Aorta (tissue), 5 donors: ENCODE measurements around the gene ARHGAP26. TPM values are rescaled to one million over a fixed set of nuclear protein-coding genes. Genes with fewer than 3 reads are reported as not detected.

ENCODE experiments used
- ATAC-seq: fragments of 200-7000 bp; cut with Tn5 transposase; one replicate; pipeline ENCODE4 v1.9.1; 2022; ENCODE audit warnings: moderate library complexity; ENCODE audit not compliant: low FRiP score
- DNase-seq, 2 donors: peaks; one replicate each; pipeline ENCODE4 v3.0.0-alpha.2; 2020
- H3K27ac ChIP-seq, 2 donors: one replicate each; pipeline ENCODE4 v1.5.1; 2013; ENCODE audit warnings: low read length in 2 of 2, mild to moderate bottlenecking in 2 of 2, moderate library complexity in 2 of 2, control low read depth in 1 of 2, inconsistent platforms in 1 of 2, low read depth in 1 of 2
- H3K27me3 ChIP-seq, 2 donors: one replicate each; pipeline ENCODE4 v1.6.1; 2013; ENCODE audit warnings: control low read depth in 1 of 2, low read length in 1 of 2, mild to moderate bottlenecking in 1 of 2, moderate library complexity in 1 of 2; ENCODE audit not compliant: insufficient read depth in 2 of 2, control insufficient read depth in 1 of 2
- H3K36me3 ChIP-seq, 2 donors: one replicate each; pipeline ENCODE4 v1.6.1; 2013; ENCODE audit warnings: control low read depth in 1 of 2, low read length in 1 of 2, mild to moderate bottlenecking in 1 of 2; ENCODE audit not compliant: insufficient read depth in 2 of 2, control insufficient read depth in 1 of 2
- H3K4me1 ChIP-seq, 2 donors: one replicate each; pipeline ENCODE4 v1.6.1; 2013; ENCODE audit warnings: low read length in 2 of 2, control low read depth in 1 of 2, mild to moderate bottlenecking in 1 of 2, moderate library complexity in 1 of 2; ENCODE audit not compliant: insufficient read depth in 2 of 2, control insufficient read depth in 1 of 2
- H3K4me3 ChIP-seq, 2 donors: one replicate each; pipeline ENCODE4 v1.5.1; 2013; ENCODE audit warnings: low read length in 2 of 2, control low read depth in 1 of 2, mild to moderate bottlenecking in 1 of 2
- H3K9me3 ChIP-seq: one replicate; pipeline ENCODE4 v1.6.1; 2013; ENCODE audit warnings: mild to moderate bottlenecking, low read length; ENCODE audit not compliant: control insufficient read depth
- WGBS, 2 donors: extraction: QIAGEN DNeasy Blood & Tissue Kit; methylation state at CpG; one replicate each; pipeline ENCODE4 v1.1.7; 2013; 5-methylcytosine and 5-hydroxymethylcytosine counted together
- intact Hi-C, 2 donors: fragments of 100-400 bp; cut with DNase I; formaldehyde crosslinking; loops; one replicate each; pipeline versions ENCODE4 v1.14.2 to v1.15.0; 2022
- polyA plus RNA-seq, 2 donors: library from polyadenylated mRNA; stranded (reverse); fragments of 200-250 nt; gene quantifications; one replicate each; pipeline ENCODE4 v1.2.3, GENCODE V29; 2013
- total RNA-seq, 2 donors: library from RNA; stranded (reverse); fragmentation: NEBNext Ultra II Directional; extraction: Animal tissue kit (Norgen Biotek cat#: 25700); gene quantifications; one replicate each; pipeline ENCODE4 v1.2.1, GENCODE V29; 2021
- donor health status: healthy with polysubstance abuse.
- donor health status: Bipolar disorder and iron deficiency.
- donor health status: DM: no; HTN: no; CAD: no.
- donor health status: DM: no; HTN: no; CAD: no.
- donor health status: DM: yes; HTN: yes; CAD: no.

ARHGAP26 gene
- total and polyA plus RNA-seq, 4 donors: 4.5 to 70.7 (median 29.6) TPM

DNA sequence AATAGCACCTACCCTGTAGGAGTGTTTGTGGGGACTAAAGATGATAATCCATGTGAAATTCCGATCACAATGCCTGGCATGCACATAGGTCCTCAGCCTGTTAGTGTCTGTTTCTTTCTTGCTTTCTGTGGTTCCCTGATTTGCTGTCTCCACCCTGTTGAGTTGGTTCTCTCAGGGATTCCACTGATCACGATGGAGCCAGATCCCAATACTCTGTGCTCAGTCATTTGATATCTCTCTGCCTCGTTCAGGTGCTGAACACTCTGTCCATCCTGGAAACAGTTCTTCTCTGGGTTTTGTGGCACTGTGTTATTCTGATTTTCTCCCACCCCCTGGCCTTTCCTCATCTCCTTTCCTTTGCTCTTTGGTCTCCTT, 60.8 kb downstream of the ARHGAP26 start:
- intact Hi-C loops: no loop called here

DNA sequence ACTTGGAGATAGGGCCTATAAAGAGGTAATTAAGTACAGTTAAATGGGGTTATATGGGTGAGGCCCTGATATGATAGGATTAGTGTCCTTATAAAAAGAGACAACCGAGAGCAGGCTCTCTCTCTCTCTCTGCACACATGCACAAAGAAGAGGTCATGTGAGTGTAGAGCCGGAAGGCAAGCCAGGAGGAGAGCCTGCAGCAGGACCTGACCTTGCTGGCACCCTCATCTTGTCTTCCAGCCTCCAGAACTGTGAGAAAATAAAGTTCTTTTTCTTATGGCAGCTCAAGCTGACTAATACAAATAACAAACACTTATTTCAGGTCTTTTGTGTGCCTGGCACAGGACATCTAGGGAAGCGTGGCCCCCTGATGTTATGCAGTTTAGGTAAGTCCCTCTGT, 62.1 kb downstream of the ARHGAP26 start:
- H3K4me3 ChIP-seq: no peak overlapping the region
- no peak for ATAC-seq
- H3K27me3 ChIP-seq: no peaks in the 10 kb centered on the region
- no peaks in the 10 kb centered on the region for H3K9me3 ChIP-seq
- H3K36me3 ChIP-seq: no peaks in the 10 kb centered on the region
- no peak for DNase-seq
- H3K27ac ChIP-seq: no peak overlapping the region
- WGBS, 2 donors: 89 to 92% methylated on average over 3 of the region's 3 CpGs
- no peaks in the 10 kb centered on the region for H3K4me1 ChIP-seq
- intact Hi-C loops: no loop called here

More for the DNA sequence above, 60.8 kb downstream of the ARHGAP26 start:
- H3K9me3 ChIP-seq: no peaks in the 10 kb centered on the region
- H3K36me3 ChIP-seq: no peaks in the 10 kb centered on the region
- peaks cover 2 to 3% of the 10 kb centered on the region in 2 donors for H3K4me1 ChIP-seq
- no peak for ATAC-seq
- WGBS, 2 donors: 84 to 86% methylated on average over 3 of the region's 3 CpGs
- no peak overlapping the region for H3K4me3 ChIP-seq
- H3K27me3 ChIP-seq: no peaks in the 10 kb centered on the region
- no peak for DNase-seq
- no peak overlapping the region for H3K27ac ChIP-seq

DNA sequence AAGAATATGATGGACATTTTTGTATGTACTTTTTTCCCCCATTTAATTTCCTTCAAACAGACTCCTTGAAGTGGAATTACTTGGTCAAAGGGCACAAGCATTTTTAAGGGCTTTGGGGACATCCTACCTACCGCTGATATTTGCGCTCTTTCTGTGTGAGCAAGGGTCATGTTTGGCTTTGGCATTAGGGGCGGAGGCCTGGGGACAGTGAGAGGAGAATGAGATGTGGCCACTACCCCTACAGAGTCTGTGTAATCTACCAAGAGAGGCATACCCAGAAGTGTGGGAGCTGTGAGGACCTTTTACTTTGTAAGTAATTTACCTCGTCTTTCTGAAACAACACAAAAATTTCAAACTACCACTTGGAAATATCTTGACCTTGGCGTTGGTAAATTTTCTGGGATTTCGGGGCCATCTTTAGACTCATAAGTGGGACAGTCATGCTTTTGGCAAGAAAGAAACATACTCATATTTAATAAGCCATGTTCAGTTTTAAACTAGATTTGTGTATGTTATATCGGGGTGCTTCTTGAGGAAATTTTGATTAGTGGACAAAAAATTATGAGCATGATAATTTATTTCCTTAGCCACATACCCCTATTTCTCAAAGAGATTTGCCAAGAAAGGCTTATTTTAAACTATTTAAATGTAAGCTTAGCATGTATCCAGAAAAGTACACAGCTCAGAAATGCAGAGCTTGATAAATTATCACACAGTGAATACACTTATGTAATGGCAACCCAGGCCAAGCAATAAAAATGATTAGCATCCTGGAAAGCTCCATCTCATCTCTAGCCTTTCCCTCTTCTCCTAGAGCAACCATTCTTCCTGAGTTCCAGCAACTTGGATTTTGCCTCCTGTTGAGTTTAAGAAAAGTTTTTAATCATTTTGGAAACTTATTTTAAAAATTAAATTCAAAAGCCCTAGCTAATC, 63.6 kb downstream of the ARHGAP26 start:
- ATAC-seq: no peak
- no peaks in the 10 kb centered on the region for H3K4me1 ChIP-seq
- no peak for DNase-seq
- H3K27me3 ChIP-seq: no peaks in the 10 kb centered on the region
- no peaks in the 10 kb centered on the region for H3K36me3 ChIP-seq
- WGBS, 2 donors: 94 to 96% methylated on average over 7 of the region's 7 CpGs
- no peak overlapping the region for H3K4me3 ChIP-seq
- intact Hi-C loops: no loop called here
- no peaks in the 10 kb centered on the region for H3K9me3 ChIP-seq
- H3K27ac ChIP-seq: no peak overlapping the region

DNA sequence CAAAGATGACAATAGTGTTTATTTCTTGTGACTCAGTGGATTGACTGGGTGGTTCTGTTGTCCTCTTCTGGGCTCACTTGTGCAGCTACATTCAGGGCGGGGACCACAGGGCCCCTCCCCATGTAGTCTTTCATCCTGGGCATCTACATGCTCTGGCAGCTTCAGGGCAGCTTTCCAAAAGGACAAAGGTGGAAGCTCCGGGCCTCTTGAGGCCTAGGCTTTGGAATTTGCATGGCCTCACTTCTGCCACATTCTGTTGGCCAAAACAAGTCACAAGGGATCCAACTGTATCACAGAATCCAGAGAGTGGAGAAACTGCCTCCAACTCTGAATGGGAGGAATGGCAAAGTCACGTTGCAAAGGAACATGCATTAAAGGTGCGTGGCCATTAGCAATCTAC, 64.3 kb downstream of the ARHGAP26 start:
- Histone ChIP-seq H3K4me1 (peaks cover 0 to 2% of the 10 kb centered on the region in 2 donors), H3K4me3 (no peak overlapping the region), H3K27me3 (no peaks in the 10 kb centered on the region), H3K36me3 (no peaks in the 10 kb centered on the region), H3K9me3 (no peaks in the 10 kb centered on the region), H3K27ac (no peak overlapping the region)
- intact Hi-C loops: no loop called here
- ATAC-seq (no peak), DNase-seq (no peak)
- WGBS, 2 donors: 82 to 85% methylated on average over 4 of the region's 4 CpGs

DNA sequence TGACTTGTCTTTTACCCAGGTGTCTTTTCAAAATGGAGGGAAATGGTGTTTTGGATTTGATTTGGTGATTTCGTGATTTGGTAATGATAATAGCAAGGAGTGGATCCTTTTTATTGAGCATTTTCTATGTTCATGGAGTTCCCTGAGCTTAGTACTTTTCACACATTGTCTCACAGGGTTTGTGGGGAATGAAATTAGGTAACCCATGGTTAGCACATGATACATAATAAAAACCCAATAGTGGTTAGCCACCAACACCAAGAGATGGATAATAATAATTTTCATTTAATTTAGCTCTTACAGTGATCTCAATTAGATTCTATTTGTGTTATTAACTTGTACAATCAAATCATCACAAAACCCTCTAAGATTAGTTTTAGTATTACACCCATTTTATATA, 65.4 kb downstream of the ARHGAP26 start:
- no peak for ATAC-seq
- 97 to 99% methylated on average over 1 of the region's 1 CpG for WGBS, 2 donors
- H3K4me3 ChIP-seq: no peak overlapping the region
- H3K27ac ChIP-seq: no peak overlapping the region
- no peaks in the 10 kb centered on the region for H3K36me3 ChIP-seq
- H3K9me3 ChIP-seq: no peaks in the 10 kb centered on the region
- peaks cover 3% of the 10 kb centered on the region in 2 donors for H3K4me1 ChIP-seq
- no peaks in the 10 kb centered on the region for H3K27me3 ChIP-seq
- no peak for DNase-seq
- intact Hi-C loops: no loop called here

DNA sequence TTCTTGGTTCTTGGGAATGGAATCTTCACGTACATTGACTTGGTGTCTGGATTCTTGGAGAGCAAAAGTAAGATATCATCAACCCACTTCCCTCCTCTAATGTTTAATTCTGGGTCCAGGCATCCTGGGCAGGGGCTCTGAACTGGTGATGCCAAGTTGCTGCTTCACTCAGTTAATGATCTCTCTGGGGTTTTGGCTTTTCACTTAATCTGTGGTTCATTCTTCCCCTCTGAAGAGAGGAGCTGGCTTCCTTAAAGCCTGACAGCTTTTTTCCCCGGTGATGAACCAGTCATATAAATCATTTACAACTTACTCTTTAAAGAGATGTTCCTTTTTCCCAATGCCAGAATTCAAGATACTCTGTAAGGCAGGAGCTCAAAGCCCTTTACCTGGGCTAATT, 65.9 kb downstream of the ARHGAP26 start:
- Histone ChIP-seq H3K27me3 (no peaks in the 10 kb centered on the region), H3K9me3 (no peaks in the 10 kb centered on the region), H3K27ac (no peak overlapping the region), H3K4me1 (peaks cover 3 to 7% of the 10 kb centered on the region in 2 donors), H3K36me3 (no peaks in the 10 kb centered on the region), H3K4me3 (no peak overlapping the region)
- intact Hi-C loops: no loop called here
- WGBS, 2 donors: 89 to 100% methylated on average over 2 of the region's 2 CpGs
- DNase-seq (no peak), ATAC-seq (no peak)

DNA sequence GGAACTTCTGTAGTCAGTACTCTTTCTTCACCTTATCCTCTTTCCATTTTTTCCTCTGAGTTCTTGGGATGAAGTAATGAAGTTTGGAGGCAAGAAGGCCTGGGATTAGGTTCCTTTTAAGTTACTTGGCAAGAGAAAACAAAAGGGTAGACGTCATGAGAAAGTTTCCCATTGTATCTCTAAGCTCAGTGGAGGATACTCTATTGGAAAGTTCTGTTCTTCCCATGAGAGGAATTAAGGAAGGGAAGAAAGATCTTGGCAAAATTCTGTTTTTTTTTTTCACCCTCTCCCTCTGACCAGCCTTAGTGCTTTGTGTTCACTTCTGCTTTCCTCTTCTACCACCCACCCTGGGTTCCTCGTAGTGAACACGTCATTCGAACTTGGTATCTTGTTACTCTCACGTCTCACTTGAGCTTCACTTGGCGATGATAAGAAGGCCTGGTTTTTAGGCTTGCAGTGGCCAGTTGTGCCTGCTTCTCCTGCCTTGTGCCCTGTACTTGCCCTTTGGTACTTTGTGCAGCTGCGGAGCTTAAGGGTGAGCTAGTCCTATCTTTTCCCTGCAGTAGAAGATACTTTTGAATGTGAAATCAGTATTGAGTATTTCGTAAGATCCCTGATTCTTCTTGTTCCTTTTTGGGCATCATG, 67.0 kb downstream of the ARHGAP26 start:
- H3K27ac ChIP-seq: no peak overlapping the region
- intact Hi-C loops: no loop called here
- no peak for ATAC-seq

DNA sequence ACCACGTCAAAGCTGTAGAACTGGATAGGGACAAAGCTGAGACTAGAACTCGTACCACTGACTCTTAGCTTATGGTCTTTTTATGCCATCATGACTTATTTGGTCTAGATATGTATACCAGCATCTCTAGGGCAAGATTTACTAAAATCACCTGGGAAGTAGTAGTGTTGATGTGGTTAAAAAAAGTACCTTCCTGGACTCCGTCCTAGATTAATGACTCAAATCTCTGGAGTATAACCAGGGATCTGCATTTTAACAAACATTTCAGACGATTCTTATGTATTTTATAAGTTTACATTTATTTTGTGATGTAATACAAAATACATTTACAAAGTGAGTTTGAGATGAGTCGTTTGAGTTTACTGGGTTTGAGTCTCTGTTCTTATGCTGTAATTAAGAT, 68.7 kb downstream of the ARHGAP26 start:
- 32 to 43% methylated on average over 5 of the region's 5 CpGs for WGBS, 2 donors
- no peaks in the 10 kb centered on the region for H3K9me3 ChIP-seq

More for the DNA sequence above, 67.0 kb downstream of the ARHGAP26 start:
- 85 to 88% methylated on average over 8 of the region's 8 CpGs for WGBS, 2 donors
- no peaks in the 10 kb centered on the region for H3K9me3 ChIP-seq
- no peaks in the 10 kb centered on the region for H3K27me3 ChIP-seq
- H3K36me3 ChIP-seq: no peaks in the 10 kb centered on the region
- no peak for DNase-seq
- no peak overlapping the region for H3K4me3 ChIP-seq
- H3K4me1 ChIP-seq: peaks cover 8 to 11% of the 10 kb centered on the region in 2 donors

More for the DNA sequence above, 68.7 kb downstream of the ARHGAP26 start:
- no peak overlapping the region for H3K27ac ChIP-seq
- no peak overlapping the region for H3K4me3 ChIP-seq
- no peaks in the 10 kb centered on the region for H3K27me3 ChIP-seq
- no peaks in the 10 kb centered on the region for H3K36me3 ChIP-seq
- intact Hi-C loops: no loop called here
- no peak for DNase-seq
- peaks cover 12% of the 10 kb centered on the region in 2 donors for H3K4me1 ChIP-seq
- ATAC-seq: no peak
